ENCODE measurements around the gene OAS3. TPM values are rescaled to one million over a fixed set of nuclear protein-coding genes. Genes with fewer than 3 reads are reported as not detected.
A peak's percentile ranks its signal among the peaks of the same experiment; 100 is the strongest.

The OAS3 gene
- total RNA-seq, 1 experiment from 2014 or later = 17.4 TPM

DNA sequence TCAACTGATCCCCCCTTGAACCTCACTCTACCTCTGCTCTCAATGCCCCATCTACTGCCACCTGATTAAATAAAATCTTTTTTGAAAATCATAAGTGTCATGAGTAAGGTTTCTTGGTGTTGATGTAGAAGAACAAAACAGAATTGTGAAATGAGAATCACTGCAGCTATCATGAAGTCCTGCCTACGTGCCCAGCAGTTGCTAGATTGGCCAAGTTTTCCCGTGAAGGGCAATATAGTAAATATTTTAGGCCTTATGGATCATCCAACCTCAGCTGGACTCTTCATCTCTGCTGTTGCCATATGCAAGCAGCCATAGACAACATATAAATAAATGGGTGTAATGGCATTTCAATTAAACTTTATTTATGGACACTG lies 5.2 kb upstream of the OAS3 start:
- H3F3A ChIP-seq (ENCODE audit: insufficient read depth, low read depth) = peaks cover 17% of the 10 kb centered on the region; the same call in 1 of the 2 replicates
- H3K27me3 ChIP-seq (ENCODE audit: insufficient read depth, low read depth) = no peaks in the 10 kb centered on the region
- H3K9me3 ChIP-seq (ENCODE audit: insufficient read depth, low read depth) = no peaks in the 10 kb centered on the region
- DNase-seq = no peak
- H3K4me3 ChIP-seq = no peak overlapping the region
- TF ChIP-seq, protein P1, sequence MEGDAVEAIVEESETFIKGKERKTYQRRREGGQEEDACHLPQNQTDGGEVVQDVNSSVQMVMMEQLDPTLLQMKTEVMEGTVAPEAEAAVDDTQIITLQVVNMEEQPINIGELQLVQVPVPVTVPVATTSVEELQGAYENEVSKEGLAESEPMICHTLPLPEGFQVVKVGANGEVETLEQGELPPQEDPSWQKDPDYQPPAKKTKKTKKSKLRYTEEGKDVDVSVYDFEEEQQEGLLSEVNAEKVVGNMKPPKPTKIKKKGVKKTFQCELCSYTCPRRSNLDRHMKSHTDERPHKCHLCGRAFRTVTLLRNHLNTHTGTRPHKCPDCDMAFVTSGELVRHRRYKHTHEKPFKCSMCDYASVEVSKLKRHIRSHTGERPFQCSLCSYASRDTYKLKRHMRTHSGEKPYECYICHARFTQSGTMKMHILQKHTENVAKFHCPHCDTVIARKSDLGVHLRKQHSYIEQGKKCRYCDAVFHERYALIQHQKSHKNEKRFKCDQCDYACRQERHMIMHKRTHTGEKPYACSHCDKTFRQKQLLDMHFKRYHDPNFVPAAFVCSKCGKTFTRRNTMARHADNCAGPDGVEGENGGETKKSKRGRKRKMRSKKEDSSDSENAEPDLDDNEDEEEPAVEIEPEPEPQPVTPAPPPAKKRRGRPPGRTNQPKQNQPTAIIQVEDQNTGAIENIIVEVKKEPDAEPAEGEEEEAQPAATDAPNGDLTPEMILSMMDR (conservative IDR thresholded peaks at IDR 0.05) = no peak
- no peak for TF ChIP-seq EZH2 (IDR thresholded peaks at IDR 0.05; ENCODE audit: low read depth)
- no peaks in the 10 kb centered on the region for H4K20me1 ChIP-seq (ENCODE audit: insufficient read depth)
- no TSS peak for BruUV-seq (replicated peaks)
- intact Hi-C loops (cut with micrococcal nuclease; ENCODE audit: unreplicated experiment) = no loop called here
- H3K4me2 ChIP-seq = no peak overlapping the region
- POLR2A ChIA-PET (ENCODE audit: unreplicated experiment) = no interaction called here
- H3K27ac ChIP-seq = no peak overlapping the region
- no peak overlapping the region for H2AFZ ChIP-seq
- peaks cover 20% of the 10 kb centered on the region for H3K4me1 ChIP-seq (replicated peaks; ENCODE audit: insufficient read depth)
- H3K9me2 ChIP-seq (ENCODE audit: insufficient read depth) = no peaks in the 10 kb centered on the region
- no peaks in the 10 kb centered on the region for H3K36me3 ChIP-seq (ENCODE audit: low read depth)
- H3K79me2 ChIP-seq (ENCODE audit: low read depth) = no peaks in the 10 kb centered on the region
- CTCF ChIA-PET = no interaction called here

DNA sequence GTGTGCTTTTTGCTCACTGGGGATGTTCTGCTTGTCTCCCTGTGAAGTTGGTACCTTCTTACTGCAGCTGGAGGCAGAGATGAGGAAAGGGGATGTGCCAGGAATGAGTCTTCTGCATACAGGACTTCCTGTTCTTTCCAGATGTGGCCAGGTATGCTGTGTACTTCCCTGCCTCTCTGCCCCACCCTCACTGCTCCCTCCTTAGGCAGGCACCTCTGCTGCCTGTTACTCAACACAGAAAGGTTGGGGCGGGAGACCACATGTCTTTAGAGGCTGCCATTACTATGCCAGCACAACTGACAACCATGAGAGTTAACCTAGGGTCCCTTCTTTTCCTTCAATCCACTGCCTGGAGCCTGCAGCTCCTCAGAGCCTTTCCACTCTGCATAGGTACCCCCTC lies 2.0 kb upstream of the OAS3 start:
- TF ChIP-seq, protein P1 (conservative IDR thresholded peaks at IDR 0.05) = no peak
- TF ChIP-seq EZH2 (IDR thresholded peaks at IDR 0.05; ENCODE audit: low read depth) = no peak
- Histone ChIP-seq H3K4me1 (replicated peaks; ENCODE audit: insufficient read depth) (peaks cover 29% of the 10 kb centered on the region), H4K20me1 (ENCODE audit: insufficient read depth) (no peaks in the 10 kb centered on the region), H2AFZ (no peak overlapping the region), H3K36me3 (ENCODE audit: low read depth) (no peaks in the 10 kb centered on the region), H3K4me3 (no peak overlapping the region), H3K79me2 (ENCODE audit: low read depth) (no peaks in the 10 kb centered on the region), H3F3A (ENCODE audit: insufficient read depth, low read depth) (peaks cover 17% of the 10 kb centered on the region; the same call in 1 of the 2 replicates), H3K27ac (0 out of 2 replicates have a peak overlapping the region, but pooled peaks have one; percentile 1), H3K9me3 (ENCODE audit: insufficient read depth, low read depth) (no peaks in the 10 kb centered on the region), H3K4me2 (no peak overlapping the region), H3K27me3 (ENCODE audit: insufficient read depth, low read depth) (no peaks in the 10 kb centered on the region), H3K9me2 (ENCODE audit: insufficient read depth) (no peaks in the 10 kb centered on the region)
- intact Hi-C loops (cut with micrococcal nuclease; ENCODE audit: unreplicated experiment) = no loop called here
- ChIA-PET CTCF (no interaction called here), POLR2A (ENCODE audit: unreplicated experiment) (no interaction called here)
- no peak for DNase-seq
- no TSS peak for BruUV-seq (replicated peaks)

DNA sequence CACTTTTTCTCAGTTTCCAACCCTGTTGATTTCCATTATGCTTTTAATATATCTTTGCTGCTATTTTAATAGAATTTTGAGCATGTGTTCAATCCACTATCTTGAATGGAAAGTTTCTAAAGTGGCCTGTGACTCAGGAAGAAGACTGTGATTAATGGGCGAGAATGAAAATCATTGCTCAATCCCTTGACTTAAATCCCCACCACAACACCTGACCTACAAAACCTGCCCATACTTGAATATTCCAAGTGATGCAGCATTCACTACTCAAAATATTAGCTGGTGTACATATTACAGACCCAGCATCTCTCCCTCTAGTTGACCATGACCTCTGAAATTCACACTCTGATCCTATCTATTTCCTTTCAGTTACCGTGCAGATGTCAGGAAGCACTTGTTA lies 1.3 kb upstream of the OAS3 start:
- Histone ChIP-seq H3K4me2 (peak overlapping the region; percentile 86), H3K36me3 (ENCODE audit: low read depth) (no peaks in the 10 kb centered on the region), H3K4me1 (replicated peaks; ENCODE audit: insufficient read depth) (peaks cover 29% of the 10 kb centered on the region), H3K27ac (0 out of 2 replicates have a peak overlapping the region, but pooled peaks have one; percentile 1), H3K9me2 (ENCODE audit: insufficient read depth) (no peaks in the 10 kb centered on the region), H3K79me2 (ENCODE audit: low read depth) (no peaks in the 10 kb centered on the region), H3K27me3 (ENCODE audit: insufficient read depth, low read depth) (no peaks in the 10 kb centered on the region), H4K20me1 (ENCODE audit: insufficient read depth) (no peaks in the 10 kb centered on the region), H2AFZ (no peak overlapping the region), H3K9me3 (ENCODE audit: insufficient read depth, low read depth) (no peaks in the 10 kb centered on the region), H3F3A (ENCODE audit: insufficient read depth, low read depth) (peaks cover 17% of the 10 kb centered on the region; the same call in 1 of the 2 replicates), H3K4me3 (no peak overlapping the region)
- TF ChIP-seq, protein P1 (conservative IDR thresholded peaks at IDR 0.05) = no peak
- TF ChIP-seq EZH2 (IDR thresholded peaks at IDR 0.05; ENCODE audit: low read depth) = no peak
- CTCF ChIA-PET = no interaction called here
- intact Hi-C loops (cut with micrococcal nuclease; ENCODE audit: unreplicated experiment) = no loop called here
- no TSS peak for BruUV-seq (replicated peaks)
- DNase-seq = peak in 1 of 2 experiments; percentile 80
- POLR2A ChIA-PET (ENCODE audit: unreplicated experiment) = no interaction called here
